HEK293 (cell line): ENCODE results near the gene ABCA3.

ENCODE experiments used
- CTCF ChIA-PET: fragments of 350-600 bp; formaldehyde crosslinking; extraction: SDS; loops from one replicate; lab custom pipeline; 2021; ENCODE audit warnings: antibody characterized with exemption; lab: Yijun Ruan, JAX
- POLR2A ChIA-PET: fragments of 300-600 bp; formaldehyde crosslinking; extraction: SDS; loops from one replicate; lab custom pipeline; 2020; ENCODE audit warnings: antibody characterized with exemption, inconsistent platforms; lab: Yijun Ruan, JAX
- H3K27ac ChIP-seq: fragments of 200-500 bp; sonication (Bioruptor generic); 2 replicates; pipeline ENCODE4 v1.5.1; 2014; ENCODE audit warnings: low read depth, low read length, control low read depth, inconsistent platforms; ENCODE audit errors: extremely low read depth
- H3K36me3 ChIP-seq, 2 experiments: fragments of 200-500 bp in 1 of 2; sonication (Bioruptor generic) in 1 of 2; 1 replicate in 1 of 2; 2 replicates in 1 of 2; pipeline ENCODE4 v1.5.1; 2014 to 2017; ENCODE audit warnings: inconsistent platforms in 2 of 2, low read length in 2 of 2; ENCODE audit not compliant: control insufficient read depth in 2 of 2, insufficient read depth in 1 of 2
- H3K4me1 ChIP-seq: fragments of 200-500 bp; sonication (Bioruptor generic); 2 replicates; pipeline ENCODE4 v1.5.1; 2014; ENCODE audit warnings: mild to moderate bottlenecking, low read length, inconsistent platforms; ENCODE audit not compliant: control insufficient read depth, insufficient read depth
- H3K4me3 ChIP-seq: 2 replicates; pipeline ENCODE4 v1.5.1; 2011; ENCODE audit warnings: low read depth, mild to moderate bottlenecking, control low read depth, low read length, moderate library complexity
- H3K9me3 ChIP-seq: fragments of 200-500 bp; sonication (Bioruptor generic); 2 replicates; pipeline ENCODE4 v1.5.1; 2014; ENCODE audit warnings: low read depth, low read length, inconsistent platforms; ENCODE audit not compliant: control insufficient read depth, insufficient read depth
- BCL11B ChIP-seq: fragments of 450-650 bp; formaldehyde crosslinking; IDR thresholded peaks from 2 replicates; pipeline ENCODE4 v1.5.1; 2016; ENCODE audit warnings: low read depth, missing biosample characterization, missing genetic modification characterization
- GLI2 ChIP-seq: fragments of 450-650 bp; formaldehyde crosslinking; IDR thresholded peaks from 2 replicates; pipeline ENCODE4; 2017; ENCODE audit warnings: missing biosample characterization, missing genetic modification characterization, low read depth, borderline replicate concordance
- KLF8 ChIP-seq: fragments of 450-650 bp; formaldehyde crosslinking; IDR thresholded peaks from 2 replicates; pipeline ENCODE4 v1.5.1; 2016; ENCODE audit warnings: missing biosample characterization, missing genetic modification characterization
- MYNN ChIP-seq: fragments of 450-650 bp; formaldehyde crosslinking; IDR thresholded peaks from 2 replicates; pipeline ENCODE4 v1.5.1; 2016; ENCODE audit warnings: missing biosample characterization, missing genetic modification characterization, borderline replicate concordance
- RBAK ChIP-seq: fragments of 450-650 bp; formaldehyde crosslinking; IDR thresholded peaks from 2 replicates; pipeline ENCODE4 v1.5.1; 2016; ENCODE audit warnings: missing biosample characterization, missing genetic modification characterization
- YY2 ChIP-seq: fragments of 450-650 bp; formaldehyde crosslinking; IDR thresholded peaks from 2 replicates; pipeline ENCODE4 v1.5.1; 2016; ENCODE audit warnings: missing biosample characterization, missing genetic modification characterization
- ZNF175 ChIP-seq: fragments of 450-650 bp; formaldehyde crosslinking; IDR thresholded peaks from 2 replicates; pipeline ENCODE4 v1.5.1; 2016; ENCODE audit warnings: missing biosample characterization, missing genetic modification characterization
- ZNF23 ChIP-seq: fragments of 450-650 bp; formaldehyde crosslinking; IDR thresholded peaks from 2 replicates; pipeline ENCODE4 v1.5.1; 2016; ENCODE audit warnings: missing biosample characterization, missing genetic modification characterization, borderline replicate concordance
- ZNF416 ChIP-seq: fragments of 450-650 bp; formaldehyde crosslinking; IDR thresholded peaks from 2 replicates; pipeline ENCODE4 v1.5.1; 2016; ENCODE audit warnings: missing biosample characterization, missing genetic modification characterization
- ZNF48 ChIP-seq: fragments of 450-650 bp; formaldehyde crosslinking; IDR thresholded peaks from 2 replicates; pipeline ENCODE4 v1.5.1; 2016; ENCODE audit warnings: missing biosample characterization, missing genetic modification characterization
- ZNF510 ChIP-seq: fragments of 450-650 bp; formaldehyde crosslinking; IDR thresholded peaks from 2 replicates; pipeline ENCODE4 v1.5.1; 2018; ENCODE audit warnings: mild to moderate bottlenecking, missing genetic modification characterization, missing biosample characterization; ENCODE audit not compliant: insufficient replicate concordance
- ZNF549 ChIP-seq: fragments of 450-650 bp; IDR thresholded peaks from 2 replicates; pipeline ENCODE4 v1.5.1; 2018; ENCODE audit warnings: missing biosample characterization, missing genetic modification characterization, mild to moderate bottlenecking, inconsistent platforms, moderate library complexity
- ZNF626 ChIP-seq: fragments of 450-650 bp; sonication (Bioruptor Pico); formaldehyde crosslinking; IDR thresholded peaks from 2 replicates; pipeline ENCODE4 v1.5.1; 2018; ENCODE audit warnings: missing biosample characterization, missing genetic modification characterization, inconsistent platforms
- ZNF654 ChIP-seq: fragments of 450-650 bp; formaldehyde crosslinking; IDR thresholded peaks from 2 replicates; pipeline ENCODE4 v1.5.1; 2016; ENCODE audit warnings: low read depth, missing biosample characterization, missing genetic modification characterization
- ZNF677 ChIP-seq: fragments of 450-650 bp; IDR thresholded peaks from 2 replicates; pipeline ENCODE4 v1.5.0; 2018; ENCODE audit warnings: missing biosample characterization, mild to moderate bottlenecking, missing genetic modification characterization, moderate library complexity
- TF ChIP-seq, protein P1 (sequence below): fragments of 450-650 bp; formaldehyde crosslinking; IDR thresholded peaks from 2 replicates; pipeline ENCODE4 v1.5.1; 2017; ENCODE audit warnings: missing biosample characterization, mild to moderate bottlenecking, missing genetic modification characterization, moderate library complexity
- TF ChIP-seq, protein P2 (sequence below): fragments of 450-650 bp; formaldehyde crosslinking; IDR thresholded peaks from 2 replicates; pipeline ENCODE4 v1.5.1; 2016; ENCODE audit warnings: missing biosample characterization, missing genetic modification characterization
- TF ChIP-seq, protein P3 (sequence below): fragments of 450-650 bp; formaldehyde crosslinking; IDR thresholded peaks from 2 replicates; pipeline ENCODE4 v1.5.1; 2016; ENCODE audit warnings: missing biosample characterization, missing genetic modification characterization
- TF ChIP-seq, protein P4 (sequence below): fragments of 450-650 bp; formaldehyde crosslinking; IDR thresholded peaks from 2 replicates; pipeline ENCODE4 v1.5.1; 2016; ENCODE audit warnings: missing biosample characterization, missing genetic modification characterization

Gene ABCA3

DNA sequence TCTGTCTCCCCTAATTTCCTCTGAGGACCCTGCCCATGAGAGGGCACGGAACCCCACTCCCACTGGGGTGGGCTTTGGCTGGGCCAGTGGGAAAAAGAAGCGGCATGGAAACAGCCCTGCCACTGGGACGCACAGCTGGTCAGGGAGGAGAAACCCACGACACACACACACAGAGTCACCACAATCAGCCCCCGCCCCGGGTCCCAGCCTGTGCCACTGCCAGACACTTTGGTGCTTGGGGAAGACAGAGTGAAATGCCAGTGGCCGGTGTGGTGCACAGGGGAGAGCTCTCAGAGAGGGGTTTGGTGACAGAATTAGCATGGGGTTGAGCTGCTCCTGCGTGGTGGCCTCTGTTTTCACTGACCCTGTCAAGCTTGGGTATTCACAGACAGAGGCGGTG, 41.9 kb downstream of the ABCA3 start (continued):
- TF ChIP-seq, protein P1, sequence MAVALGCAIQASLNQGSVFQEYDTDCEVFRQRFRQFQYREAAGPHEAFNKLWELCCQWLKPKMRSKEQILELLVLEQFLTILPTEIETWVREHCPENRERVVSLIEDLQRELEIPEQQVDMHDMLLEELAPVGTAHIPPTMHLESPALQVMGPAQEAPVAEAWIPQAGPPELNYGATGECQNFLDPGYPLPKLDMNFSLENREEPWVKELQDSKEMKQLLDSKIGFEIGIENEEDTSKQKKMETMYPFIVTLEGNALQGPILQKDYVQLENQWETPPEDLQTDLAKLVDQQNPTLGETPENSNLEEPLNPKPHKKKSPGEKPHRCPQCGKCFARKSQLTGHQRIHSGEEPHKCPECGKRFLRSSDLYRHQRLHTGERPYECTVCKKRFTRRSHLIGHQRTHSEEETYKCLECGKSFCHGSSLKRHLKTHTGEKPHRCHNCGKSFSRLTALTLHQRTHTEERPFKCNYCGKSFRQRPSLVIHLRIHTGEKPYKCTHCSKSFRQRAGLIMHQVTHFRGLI: no peak
- TF ChIP-seq ZNF677 (tag by site-specific recombination): no peak
- no peak for TF ChIP-seq RBAK
- no peak for TF ChIP-seq BCL11B (tag by site-specific recombination)

DNA sequence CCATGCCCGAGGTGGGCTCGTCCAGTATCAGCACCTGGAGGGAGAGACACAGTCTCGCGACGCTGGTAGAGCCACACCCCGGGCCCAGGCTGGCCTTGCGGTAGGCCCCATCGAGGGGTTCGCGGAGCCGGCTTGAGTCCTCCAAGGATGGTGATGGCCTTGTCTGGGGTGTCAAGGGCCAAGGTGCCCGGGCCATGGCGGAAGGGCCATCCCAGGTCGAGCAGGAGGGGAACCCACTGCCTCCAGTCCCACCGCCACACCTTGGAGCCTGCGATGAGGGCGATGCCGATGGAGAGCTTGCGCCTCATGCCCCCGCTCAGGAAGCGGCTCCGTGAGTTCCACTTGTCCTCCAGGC, 43.0 kb downstream of the ABCA3 start:
- H3K9me3 ChIP-seq: no peaks in the 10 kb centered on the region
- no peak overlapping the region for H3K4me3 ChIP-seq
- TF ChIP-seq ZNF549 (tag by site-specific recombination): no peak
- no peak for TF ChIP-seq GLI2 (tag by site-specific recombination)
- TF ChIP-seq, protein P2, sequence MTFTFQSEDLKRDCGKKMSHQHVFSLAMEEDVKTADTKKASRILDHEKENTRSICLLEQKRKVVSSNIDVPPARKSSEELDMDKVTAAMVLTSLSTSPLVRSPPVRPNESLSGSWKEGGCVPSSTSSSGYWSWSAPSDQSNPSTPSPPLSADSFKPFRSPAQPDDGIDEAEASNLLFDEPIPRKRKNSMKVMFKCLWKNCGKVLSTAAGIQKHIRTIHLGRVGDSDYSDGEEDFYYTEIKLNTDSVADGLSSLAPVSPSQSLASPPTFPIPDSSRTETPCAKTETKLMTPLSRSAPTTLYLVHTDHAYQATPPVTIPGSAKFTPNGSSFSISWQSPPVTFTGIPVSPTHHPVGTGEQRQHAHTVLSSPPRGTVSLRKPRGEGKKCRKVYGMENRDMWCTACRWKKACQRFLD (tag by site-specific recombination): no peak
- TF ChIP-seq KLF8 (tag by site-specific recombination): no peak
- TF ChIP-seq ZNF510: no peak
- TF ChIP-seq ZNF175: no peak
- TF ChIP-seq MYNN (tag by site-specific recombination): no peak
- no peak for TF ChIP-seq ZNF48 (tag by site-specific recombination)
- no peak for TF ChIP-seq ZNF23 (tag by site-specific recombination)
- TF ChIP-seq, all 188 proteins: peak for 0
- Histone ChIP-seq H3K27ac (no peak overlapping the region), H3K4me1 (no peaks in the 10 kb centered on the region), H3K36me3 (peaks cover 0 to 21% of the 10 kb centered on the region in 2 experiments; a peak in 2 of 3 replicates)
- ChIA-PET CTCF (interaction anchor here (0.5 kb wide), 1 partner anchor 35 kb away, joined by 4 read pairs; no protein-coding TSS in a partner anchor), POLR2A (no interaction called here)

DNA sequence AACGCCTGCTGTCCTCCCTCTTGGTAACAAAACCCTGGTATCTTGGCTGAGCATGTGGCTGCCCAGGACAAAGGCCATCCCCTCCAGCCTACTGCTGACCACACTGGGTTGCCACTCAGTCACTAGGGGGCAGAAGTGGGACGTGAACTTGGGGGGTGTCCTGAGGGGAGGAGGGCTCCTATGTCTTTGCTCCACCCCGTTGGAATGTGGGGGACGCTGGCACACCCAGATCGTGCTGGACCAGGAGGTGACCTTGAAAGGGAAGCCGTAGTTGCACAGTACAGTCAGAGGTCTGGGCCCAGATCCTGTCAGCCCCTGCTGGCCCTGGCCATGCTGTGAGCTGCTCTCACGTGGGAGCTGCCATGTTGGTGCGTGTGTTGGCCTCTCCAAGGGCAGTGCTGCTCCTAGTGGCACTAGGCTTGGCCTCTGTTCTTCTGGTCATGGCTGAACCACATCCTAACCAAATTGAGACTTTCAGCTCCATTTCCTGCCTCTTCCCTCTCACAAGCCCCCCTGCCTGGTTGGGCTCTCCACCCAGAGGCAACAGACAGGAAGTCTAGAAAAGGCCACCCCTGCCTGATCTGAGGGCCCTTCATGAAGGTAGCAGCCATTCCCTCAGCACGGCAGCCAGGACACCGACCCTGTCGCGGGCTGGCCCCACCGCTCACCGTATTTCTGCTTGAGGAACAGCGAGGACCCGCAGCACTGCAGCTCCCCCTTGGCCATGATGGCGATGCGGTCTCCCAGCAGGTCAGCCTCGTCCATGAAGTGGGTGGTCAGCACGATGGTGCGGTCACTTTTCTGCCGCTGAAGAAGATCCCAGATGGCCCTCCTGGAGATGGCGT, 43.6 kb downstream of the ABCA3 start:
- Histone ChIP-seq H3K9me3 (no peaks in the 10 kb centered on the region), H3K4me1 (no peaks in the 10 kb centered on the region), H3K4me3 (no peak overlapping the region), H3K36me3 (peaks cover 0 to 23% of the 10 kb centered on the region in 2 experiments; a peak in 2 of 3 replicates), H3K27ac (no peak overlapping the region)
- ChIA-PET CTCF (interaction anchor here (0.5 to 0.8 kb wide), 5 partner anchors 19 to 522 kb away, joined by 3 to 4 read pairs (median 3); no protein-coding TSS in a partner anchor), POLR2A (no interaction called here)
- TF ChIP-seq, protein P3, sequence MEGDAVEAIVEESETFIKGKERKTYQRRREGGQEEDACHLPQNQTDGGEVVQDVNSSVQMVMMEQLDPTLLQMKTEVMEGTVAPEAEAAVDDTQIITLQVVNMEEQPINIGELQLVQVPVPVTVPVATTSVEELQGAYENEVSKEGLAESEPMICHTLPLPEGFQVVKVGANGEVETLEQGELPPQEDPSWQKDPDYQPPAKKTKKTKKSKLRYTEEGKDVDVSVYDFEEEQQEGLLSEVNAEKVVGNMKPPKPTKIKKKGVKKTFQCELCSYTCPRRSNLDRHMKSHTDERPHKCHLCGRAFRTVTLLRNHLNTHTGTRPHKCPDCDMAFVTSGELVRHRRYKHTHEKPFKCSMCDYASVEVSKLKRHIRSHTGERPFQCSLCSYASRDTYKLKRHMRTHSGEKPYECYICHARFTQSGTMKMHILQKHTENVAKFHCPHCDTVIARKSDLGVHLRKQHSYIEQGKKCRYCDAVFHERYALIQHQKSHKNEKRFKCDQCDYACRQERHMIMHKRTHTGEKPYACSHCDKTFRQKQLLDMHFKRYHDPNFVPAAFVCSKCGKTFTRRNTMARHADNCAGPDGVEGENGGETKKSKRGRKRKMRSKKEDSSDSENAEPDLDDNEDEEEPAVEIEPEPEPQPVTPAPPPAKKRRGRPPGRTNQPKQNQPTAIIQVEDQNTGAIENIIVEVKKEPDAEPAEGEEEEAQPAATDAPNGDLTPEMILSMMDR (tag by site-specific recombination): peak; percentile 42; the same call in 1 of the 2 replicates
- TF ChIP-seq ZNF654 (peak; percentile 50), ZNF416 (tag by site-specific recombination) (no peak), ZNF626 (tag by site-specific recombination) (no peak), YY2 (tag by site-specific recombination) (0 out of 2 replicates have a peak, but pooled peaks have one; percentile 44)
- TF ChIP-seq, protein P4, sequence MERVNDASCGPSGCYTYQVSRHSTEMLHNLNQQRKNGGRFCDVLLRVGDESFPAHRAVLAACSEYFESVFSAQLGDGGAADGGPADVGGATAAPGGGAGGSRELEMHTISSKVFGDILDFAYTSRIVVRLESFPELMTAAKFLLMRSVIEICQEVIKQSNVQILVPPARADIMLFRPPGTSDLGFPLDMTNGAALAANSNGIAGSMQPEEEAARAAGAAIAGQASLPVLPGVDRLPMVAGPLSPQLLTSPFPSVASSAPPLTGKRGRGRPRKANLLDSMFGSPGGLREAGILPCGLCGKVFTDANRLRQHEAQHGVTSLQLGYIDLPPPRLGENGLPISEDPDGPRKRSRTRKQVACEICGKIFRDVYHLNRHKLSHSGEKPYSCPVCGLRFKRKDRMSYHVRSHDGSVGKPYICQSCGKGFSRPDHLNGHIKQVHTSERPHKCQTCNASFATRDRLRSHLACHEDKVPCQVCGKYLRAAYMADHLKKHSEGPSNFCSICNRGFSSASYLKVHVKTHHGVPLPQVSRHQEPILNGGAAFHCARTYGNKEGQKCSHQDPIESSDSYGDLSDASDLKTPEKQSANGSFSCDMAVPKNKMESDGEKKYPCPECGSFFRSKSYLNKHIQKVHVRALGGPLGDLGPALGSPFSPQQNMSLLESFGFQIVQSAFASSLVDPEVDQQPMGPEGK: 0 out of 2 replicates have a peak, but pooled peaks have one; percentile 22
